AG09319 (cell line): ENCODE data around the gene MAPKAP1.

Experiments used
- DNase-seq: peaks from one replicate; pipeline ENCODE4 v3.0.0-alpha.2; 2010; ENCODE audit warnings: low read depth; ENCODE audit errors: extremely low read depth
- TF ChIP-seq, protein P1 (sequence below): IDR thresholded peaks from 2 replicates; pipeline ENCODE4 v1.5.1; 2011; ENCODE audit warnings: low read depth, mild to moderate bottlenecking, inconsistent platforms, low read length, moderate library complexity

Gene MAPKAP1

DNA sequence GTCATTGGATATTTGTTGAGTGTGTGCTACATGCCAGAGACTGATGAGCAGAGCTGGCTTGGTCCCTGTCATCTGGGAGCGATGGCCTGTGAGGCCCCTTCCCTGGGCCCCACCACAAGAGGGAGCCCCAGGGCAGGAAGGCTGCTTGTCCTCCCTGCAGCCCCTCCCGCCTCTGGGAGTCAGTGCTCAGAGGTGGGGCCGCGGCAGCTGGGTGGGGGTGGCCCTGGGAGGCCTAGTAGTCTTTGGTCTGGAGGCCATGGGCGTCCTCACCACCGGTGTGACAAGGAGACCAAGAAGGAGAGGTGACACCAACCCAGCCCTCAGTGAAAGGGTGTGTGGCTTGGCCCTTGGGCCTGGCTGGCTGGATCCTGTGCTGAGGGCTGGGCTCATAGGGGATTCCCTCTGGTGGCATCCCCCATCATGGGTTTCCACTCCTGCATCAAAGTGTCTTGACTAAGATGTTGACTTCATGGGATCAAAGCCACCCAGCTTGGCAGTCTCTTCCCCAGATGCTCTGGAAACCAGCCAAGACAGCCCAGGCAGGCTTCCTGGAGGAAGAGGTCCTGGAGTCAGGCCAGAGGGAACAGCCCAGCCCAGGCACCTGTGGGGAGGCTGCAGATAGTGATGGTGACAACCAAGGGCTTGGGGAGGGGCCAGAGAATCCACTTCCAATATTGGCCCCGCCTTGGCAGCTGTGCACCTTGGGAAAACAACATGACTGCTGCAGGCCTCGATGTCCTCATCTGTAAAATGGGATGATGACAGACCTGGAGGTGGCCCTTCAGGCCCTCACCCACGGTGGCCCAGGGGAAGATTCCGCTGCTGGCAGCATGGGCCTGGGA, 278.7 kb downstream of the MAPKAP1 start:
- TF ChIP-seq, protein P1, sequence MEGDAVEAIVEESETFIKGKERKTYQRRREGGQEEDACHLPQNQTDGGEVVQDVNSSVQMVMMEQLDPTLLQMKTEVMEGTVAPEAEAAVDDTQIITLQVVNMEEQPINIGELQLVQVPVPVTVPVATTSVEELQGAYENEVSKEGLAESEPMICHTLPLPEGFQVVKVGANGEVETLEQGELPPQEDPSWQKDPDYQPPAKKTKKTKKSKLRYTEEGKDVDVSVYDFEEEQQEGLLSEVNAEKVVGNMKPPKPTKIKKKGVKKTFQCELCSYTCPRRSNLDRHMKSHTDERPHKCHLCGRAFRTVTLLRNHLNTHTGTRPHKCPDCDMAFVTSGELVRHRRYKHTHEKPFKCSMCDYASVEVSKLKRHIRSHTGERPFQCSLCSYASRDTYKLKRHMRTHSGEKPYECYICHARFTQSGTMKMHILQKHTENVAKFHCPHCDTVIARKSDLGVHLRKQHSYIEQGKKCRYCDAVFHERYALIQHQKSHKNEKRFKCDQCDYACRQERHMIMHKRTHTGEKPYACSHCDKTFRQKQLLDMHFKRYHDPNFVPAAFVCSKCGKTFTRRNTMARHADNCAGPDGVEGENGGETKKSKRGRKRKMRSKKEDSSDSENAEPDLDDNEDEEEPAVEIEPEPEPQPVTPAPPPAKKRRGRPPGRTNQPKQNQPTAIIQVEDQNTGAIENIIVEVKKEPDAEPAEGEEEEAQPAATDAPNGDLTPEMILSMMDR = peak; percentile 37
- no peak for DNase-seq

DNA sequence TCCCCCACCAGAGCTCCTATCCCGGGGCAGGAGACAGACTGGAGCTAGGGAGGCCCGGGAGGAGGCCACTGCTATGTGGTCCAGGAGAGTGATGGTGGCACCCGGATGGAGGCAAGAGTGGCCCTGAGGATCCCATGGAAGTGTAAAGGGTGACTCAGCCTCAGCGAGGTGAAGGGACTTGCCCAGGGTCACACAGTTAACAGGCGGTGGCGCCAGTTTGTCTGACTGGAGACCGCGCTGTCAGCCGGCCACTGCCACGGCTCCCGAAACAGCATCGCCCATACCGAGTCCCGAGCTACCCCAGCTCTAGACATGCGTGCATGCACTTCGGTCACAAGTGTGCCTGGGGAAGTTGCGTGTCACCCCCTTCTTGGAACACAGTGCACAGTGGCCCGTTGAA, 279.5 kb downstream of the MAPKAP1 start:
- TF ChIP-seq, protein P1 = no peak
- no peak for DNase-seq

DNA sequence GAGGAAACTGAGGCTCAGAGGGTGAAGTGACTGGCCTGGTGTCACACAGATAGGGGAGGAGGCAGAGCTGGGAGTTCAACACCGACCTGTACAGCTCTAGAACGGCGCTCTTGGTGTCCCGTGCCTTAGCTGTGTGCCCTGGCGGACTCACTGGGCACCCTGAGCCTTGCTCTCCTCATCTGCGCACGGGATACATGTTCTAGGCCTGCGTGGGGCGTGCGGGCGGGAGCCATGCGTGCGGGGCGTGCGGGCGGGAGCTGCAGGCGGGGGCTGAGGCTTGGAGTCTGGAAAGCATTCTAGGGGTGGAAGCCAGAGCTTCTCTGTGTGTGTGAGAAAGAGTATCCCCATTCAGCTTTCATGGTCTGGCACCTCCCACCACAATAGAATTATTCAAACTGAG, 280.1 kb downstream of the MAPKAP1 start:
- TF ChIP-seq, protein P1 = no peak
- DNase-seq = no peak

DNA sequence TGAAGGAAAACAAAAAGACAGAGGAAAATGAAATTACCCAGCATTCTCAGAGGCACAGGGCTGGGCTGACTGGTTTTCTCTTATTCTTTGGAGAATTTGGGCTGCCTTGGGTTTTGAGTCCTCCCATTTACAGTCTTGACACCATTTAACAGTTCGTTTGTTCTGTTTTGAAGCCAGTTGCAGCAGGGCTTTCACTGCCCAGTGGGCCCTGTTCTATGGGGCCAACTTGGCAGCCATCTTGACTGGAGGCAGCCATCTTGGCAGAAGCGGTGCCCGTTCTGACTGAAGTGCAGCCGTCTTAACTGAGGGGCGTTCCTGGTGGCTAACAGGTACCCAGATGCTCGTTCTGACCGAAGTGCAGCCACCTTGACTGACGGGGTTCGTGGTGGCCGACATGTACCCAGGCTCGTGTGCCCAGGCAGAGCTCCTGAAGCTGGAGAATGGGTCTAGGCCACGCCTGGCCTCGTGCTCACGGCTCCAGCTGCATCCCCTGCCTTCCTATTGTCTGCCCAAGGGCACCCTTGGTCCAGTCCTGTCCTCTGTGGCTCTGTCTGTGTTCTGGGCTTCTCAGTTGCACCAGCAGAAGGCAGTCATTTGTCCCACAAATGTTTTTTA, 281.0 kb downstream of the MAPKAP1 start:
- TF ChIP-seq, protein P1 = no peak
- DNase-seq = no peak

DNA sequence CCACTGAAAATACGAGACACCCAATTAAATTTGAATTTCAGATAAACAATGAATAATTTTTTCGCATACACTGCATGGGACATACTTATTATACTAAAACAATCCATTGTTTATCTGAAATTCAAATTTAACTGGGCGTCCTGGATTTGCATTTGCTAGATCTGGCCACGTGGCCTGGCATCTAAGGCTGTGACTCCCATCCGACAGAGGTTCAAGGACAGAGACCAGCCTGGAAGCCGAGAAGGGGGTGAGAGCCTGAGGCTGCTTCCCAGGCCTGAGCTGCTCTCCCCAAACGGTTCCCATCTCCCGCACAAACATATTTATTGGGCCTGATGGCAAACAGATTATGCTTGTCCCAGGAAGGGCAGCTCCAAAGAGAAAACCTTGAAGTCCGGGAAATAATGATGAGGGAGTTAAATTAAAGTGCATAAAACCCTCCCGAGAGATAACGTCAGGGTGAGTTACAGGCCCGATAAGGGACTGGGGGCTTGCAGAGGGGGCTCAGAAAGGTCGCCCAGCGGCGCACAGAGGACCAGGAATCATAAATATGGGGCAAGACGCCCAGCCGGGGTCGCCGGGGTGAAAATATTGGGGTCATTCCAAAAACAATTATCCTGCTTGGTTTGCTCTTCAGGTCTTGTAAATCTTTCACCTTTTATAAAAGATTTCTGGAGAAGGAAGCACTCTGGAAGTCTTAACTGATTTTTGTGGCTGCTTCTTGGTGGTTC, 281.7 kb downstream of the MAPKAP1 start:
- DNase-seq = no peak
- TF ChIP-seq, protein P1 = no peak

DNA sequence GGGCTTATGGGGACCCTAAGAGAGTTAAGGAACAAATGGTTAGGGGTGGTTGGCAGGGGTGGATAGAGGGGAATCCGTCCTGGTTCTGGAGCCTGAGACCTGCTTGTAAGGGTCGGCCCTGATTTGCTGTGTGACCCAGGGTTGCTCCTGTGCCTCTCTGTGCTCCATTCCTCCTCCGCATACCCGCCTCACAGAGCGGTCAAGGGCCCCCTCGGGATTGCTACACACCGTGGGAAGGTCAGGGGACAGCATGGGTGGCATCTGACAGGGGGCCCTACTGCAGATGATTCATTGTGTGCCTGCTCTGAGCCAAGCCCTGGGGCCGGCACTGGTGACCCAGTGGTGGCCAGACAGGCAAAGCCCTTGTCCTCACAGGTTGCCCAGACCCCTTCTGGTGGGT, 283.0 kb downstream of the MAPKAP1 start:
- no peak for DNase-seq
- TF ChIP-seq, protein P1 = no peak

DNA sequence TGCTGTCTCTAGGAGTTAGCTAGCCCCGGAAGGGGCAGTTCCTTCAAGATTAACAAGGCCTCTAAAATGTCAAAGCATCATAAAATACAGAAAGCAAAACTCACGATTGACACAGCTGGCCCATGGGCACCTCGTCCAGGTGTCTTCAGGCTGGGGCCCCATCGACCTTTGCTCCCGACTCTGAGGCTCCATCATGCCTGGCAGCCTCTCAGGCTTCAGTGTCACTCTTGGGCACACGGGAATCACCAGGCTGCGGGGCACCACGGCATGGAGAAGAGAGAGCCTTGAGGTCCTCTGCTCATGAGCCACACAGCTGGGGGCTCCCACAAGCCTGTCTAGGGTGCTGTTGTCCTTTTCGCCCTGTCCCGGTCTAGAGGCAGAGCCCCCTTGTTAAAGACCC, 284.2 kb downstream of the MAPKAP1 start:
- DNase-seq = no peak
- TF ChIP-seq, protein P1 = no peak
